A549 (cell line): Measurements from ENCODE around the gene EFEMP1. TPM values are rescaled to one million over a fixed set of nuclear protein-coding genes. Genes with fewer than 3 reads are reported as not detected.

Experiments used
- ATAC-seq, 2 experiments: fragments of 200-7000 bp in 1 of 2; fragments of >200 bp in 1 of 2; cut with Nextera tagmentation in 1 of 2; cut with Tn5 transposase in 1 of 2; 3 replicates each; pipeline versions ENCODE4 v1.8.0 to v1.9.1; 2018 to 2020; ENCODE audit warnings: mild to moderate bottlenecking in 1 of 2, moderate library complexity in 1 of 2
- CTCF ChIA-PET: fragments of 300-600 bp; sonication (Branson Sonifier 250); formaldehyde crosslinking; extraction: SDS; loops from one replicate; lab custom pipeline; 2021; ENCODE audit warnings: antibody characterized with exemption, inconsistent platforms; lab: Yijun Ruan, JAX
- POLR2A ChIA-PET: fragments of 350-600 bp; formaldehyde crosslinking; extraction: SDS; loops from one replicate; lab custom pipeline; 2021; ENCODE audit warnings: antibody characterized with exemption, inconsistent platforms; lab: Yijun Ruan, JAX
- DNase-seq, 2 experiments: peaks; one replicate each; pipeline versions ENCODE4 v3.0.0 to v3.0.0-alpha.2; 2011 to 2016; ENCODE audit warnings: low read depth in 1 of 2, low spot score in 1 of 2
- FAIRE-seq: peaks from 2 replicates; lab custom pipeline; 2011; peaks lifted over from hg19 to GRCh38; lab: Jason Lieb, UNC
- H3K27ac ChIP-seq, 2 experiments: fragments of >200 bp; sonication (Bioruptor Twin); formaldehyde crosslinking; 3 replicates each; pipeline ENCODE4 v1.5.1; 2016 to 2017
- H3K4me1 ChIP-seq: fragments of >200 bp; sonication (Bioruptor Twin); formaldehyde crosslinking; 3 replicates; pipeline ENCODE4 v1.6.1; 2016
- H3K4me2 ChIP-seq: fragments of >200 bp; sonication (Bioruptor Twin); formaldehyde crosslinking; 3 replicates; pipeline ENCODE4 v1.6.1; 2016
- H3K4me3 ChIP-seq: fragments of >200 bp; sonication (Bioruptor Twin); formaldehyde crosslinking; 3 replicates; pipeline ENCODE4 v1.5.1; 2016
- H3K9me3 ChIP-seq: fragments of >200 bp; sonication (Bioruptor Twin); formaldehyde crosslinking; 3 replicates; pipeline ENCODE4 v1.6.1; 2016
- CHD4 ChIP-seq: fragments of 200-600 bp; sonication (generic); IDR thresholded peaks from 2 replicates; pipeline ENCODE4 v1.6.1; 2016; ENCODE audit warnings: antibody characterized with exemption, mild to moderate bottlenecking, borderline replicate concordance
- EP300 ChIP-seq, 2 experiments: fragments of >200 bp; sonication (Bioruptor Twin); formaldehyde crosslinking; IDR thresholded peaks; 2 replicates in 1 of 2; 3 replicates in 1 of 2; pipeline ENCODE4 v1.6.1; 2016 to 2017
- FOSL2 ChIP-seq, 2 experiments: fragments of 450-650 bp in 1 of 2; fragments of >200 bp in 1 of 2; sonication (Bioruptor Twin) in 1 of 2; formaldehyde crosslinking; IDR thresholded peaks; 2 replicates each; pipeline versions ENCODE4 v1.5.0 to v1.6.1; 2016 to 2020; ENCODE audit warnings: mild to moderate bottlenecking in 1 of 2, moderate library complexity in 1 of 2
- FOXS1 ChIP-seq: fragments of 250-450 bp; sonication (Bioruptor Pico); IDR thresholded peaks from 2 replicates; pipeline ENCODE4 v1.5.0; 2020; ENCODE audit warnings: mild to moderate bottlenecking, moderate library complexity
- GATA3 ChIP-seq: IDR thresholded peaks from 2 replicates; pipeline ENCODE4 v1.6.1; 2012; ENCODE audit warnings: borderline replicate concordance
- HOXB13 ChIP-seq: fragments of 250-450 bp; sonication (Bioruptor Pico); IDR thresholded peaks from 2 replicates; pipeline ENCODE4 v1.5.0; 2020; ENCODE audit warnings: low read depth, mild to moderate bottlenecking, moderate library complexity
- KDM5A ChIP-seq: fragments of 200-600 bp; sonication (generic); IDR thresholded peaks from 2 replicates; pipeline ENCODE4 v1.6.1; 2016; ENCODE audit warnings: antibody characterized with exemption, mild to moderate bottlenecking
- MAZ ChIP-seq: fragments of 150-350 bp; IDR thresholded peaks from 2 replicates; pipeline ENCODE4 v1.6.1; 2014; ENCODE audit warnings: antibody characterized with exemption, low read depth, low read length, borderline replicate concordance
- MYC ChIP-seq: IDR thresholded peaks from 2 replicates; pipeline ENCODE4 v1.6.1; 2012; ENCODE audit warnings: mild to moderate bottlenecking, inconsistent platforms, low read length, improper control_type of control experiment, borderline replicate concordance
- POLR2A ChIP-seq: IDR thresholded peaks from 2 replicates; pipeline ENCODE4 v1.6.1; 2012; ENCODE audit warnings: mild to moderate bottlenecking, low read length
- RARB ChIP-seq: fragments of 250-450 bp; sonication (Bioruptor Pico); IDR thresholded peaks from 2 replicates; pipeline ENCODE4 v1.8.0; 2021; ENCODE audit warnings: mild to moderate bottlenecking, moderate library complexity
- RCOR1 ChIP-seq: fragments of 150-350 bp; IDR thresholded peaks from 2 replicates; pipeline ENCODE4 v1.6.1; 2014; ENCODE audit warnings: antibody characterized with exemption, low read length, low read depth
- RFX5 ChIP-seq: fragments of 450-650 bp; IDR thresholded peaks from 2 replicates; pipeline ENCODE4 v1.7.1; 2014; ENCODE audit warnings: antibody characterized with exemption, mild to moderate bottlenecking, moderate library complexity
- ZSCAN20 ChIP-seq: fragments of 250-450 bp; sonication (Bioruptor Pico); IDR thresholded peaks from 2 replicates; pipeline ENCODE4 v1.8.0; 2022; ENCODE audit warnings: mild to moderate bottlenecking, moderate library complexity
- WGBS: methylation state at CpG from one replicate; pipeline ENCODE4 v1.1.6; 2017; ENCODE audit errors: missing lambda C conversion rate; 5-methylcytosine and 5-hydroxymethylcytosine counted together
- polyA plus RNA-seq, 4 experiments: library from polyadenylated mRNA; depleted of rRNA in 3 of 4; stranded (reverse); fragments of >200 nt; fragmentation: RNase III in 1 of 4; extraction: RNeasy Plus Mini Kit Qiagen cat#74134 plus additional on column Dnase treatment in 1 of 4; gene quantifications; 2 replicates in 3 of 4; 3 replicates in 1 of 4; pipeline ENCODE4 v1.2.3, GENCODE V29; 2011 to 2017
- TF ChIP-seq, protein P1 (sequence below): IDR thresholded peaks from 2 replicates; pipeline ENCODE4 v1.6.1; 2012
- TF ChIP-seq, protein P2 (sequence below): fragments of >200 bp; sonication (Bioruptor Twin); formaldehyde crosslinking; IDR thresholded peaks from 2 replicates; pipeline ENCODE4 v1.6.1; 2016
- TF ChIP-seq, protein P3 (sequence below): fragments of >200 bp; sonication (Bioruptor Twin); formaldehyde crosslinking; IDR thresholded peaks from 3 replicates; pipeline ENCODE4 v1.5.1; 2016
- TF ChIP-seq, protein P4 (sequence below): fragments of 450-650 bp; IDR thresholded peaks from 2 replicates; pipeline ENCODE4 v1.6.1; 2014; ENCODE audit warnings: antibody characterized with exemption
- TF ChIP-seq, protein P5 (sequence below): IDR thresholded peaks from 2 replicates; pipeline ENCODE4 v1.6.1; 2012; ENCODE audit warnings: low read depth, borderline replicate concordance

Gene EFEMP1
- polyA plus RNA-seq, 2 of the 4 experiments (the other 2 are of a cell fraction), result 48.5 to 59.2 TPM

DNA sequence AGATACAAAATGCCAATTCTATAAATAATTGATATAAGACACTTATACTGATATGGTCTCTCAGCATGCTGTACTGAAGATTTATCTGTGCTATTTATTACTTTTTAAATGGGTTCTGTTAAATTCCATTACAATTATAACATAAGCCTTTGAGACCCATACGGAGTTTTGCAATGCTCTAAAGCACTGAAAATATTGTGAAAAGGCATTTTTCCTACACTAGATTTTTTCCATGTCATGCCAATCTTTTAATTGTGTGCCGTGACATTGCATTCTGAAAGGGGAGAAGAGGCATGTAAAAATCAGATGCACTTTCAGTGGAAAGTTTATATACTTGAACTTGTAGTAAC lies 46.5 kb downstream of the EFEMP1 start:
- Histone ChIP-seq H3K27ac (peak overlapping the region in 1 of 2 experiments; percentile 55; a peak in 1 of 6 replicates), H3K4me2 (no peak overlapping the region)
- TF ChIP-seq, protein P1, sequence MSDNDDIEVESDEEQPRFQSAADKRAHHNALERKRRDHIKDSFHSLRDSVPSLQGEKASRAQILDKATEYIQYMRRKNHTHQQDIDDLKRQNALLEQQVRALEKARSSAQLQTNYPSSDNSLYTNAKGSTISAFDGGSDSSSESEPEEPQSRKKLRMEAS, result no peak
- TF ChIP-seq RFX5, result no peak
- no peak for TF ChIP-seq CHD4
- no peak for TF ChIP-seq RARB (CRISPR knock-in tag)

DNA sequence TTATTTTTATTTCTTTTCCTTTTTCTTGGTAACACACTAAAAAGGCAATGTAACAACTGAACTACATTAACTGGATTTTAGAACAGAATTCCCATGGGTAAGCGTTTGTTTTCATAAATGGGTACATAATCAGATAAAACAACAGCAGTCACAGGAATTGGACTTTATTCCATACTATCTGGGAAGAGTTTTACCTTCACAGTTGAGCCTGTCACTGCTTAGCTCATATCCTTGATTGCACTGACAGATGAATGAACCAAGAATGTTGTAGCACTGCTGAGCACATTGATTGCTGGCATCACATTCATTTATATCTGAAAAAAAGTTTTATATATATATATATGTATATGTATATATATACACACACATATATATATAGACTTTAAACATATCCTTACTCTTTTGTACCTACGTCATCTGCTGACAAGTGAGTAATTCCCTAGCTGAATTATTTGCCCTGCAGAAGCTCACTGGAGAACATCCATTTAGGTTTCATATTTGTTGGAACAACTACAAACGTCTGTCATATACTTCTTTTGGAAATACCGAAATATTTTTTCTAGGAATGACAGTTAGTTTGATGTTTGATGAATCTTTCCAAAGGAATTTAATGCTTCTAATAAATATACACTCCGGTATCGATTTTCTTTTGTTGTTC lies 47.0 kb downstream of the EFEMP1 start:
- ATAC-seq, result no peak
- ChIA-PET POLR2A (no interaction called here), CTCF (interaction anchor here (0.8 to 1.4 kb wide), 2 partner anchors 8 to 47 kb away, joined by 3 read pairs; partner anchors contain the start of gene EFEMP1)
- WGBS, result 62% methylated on average over 6 of the region's 6 CpGs
- FAIRE-seq, result no peak
- Histone ChIP-seq H3K27ac (peak overlapping the region in 1 of 2 experiments; percentile 66; a peak in 3 of 6 replicates), H3K4me2 (no peak overlapping the region; the same call in 2 of the 3 replicates), H3K4me3 (no peak overlapping the region), H3K4me1 (peaks cover 19% of the 10 kb centered on the region; the same call in 2 of the 3 replicates), H3K9me3 (no peaks in the 10 kb centered on the region)
- no peak for TF ChIP-seq FOXS1 (CRISPR knock-in tag)
- no peak for TF ChIP-seq GATA3
- TF ChIP-seq, protein P2, sequence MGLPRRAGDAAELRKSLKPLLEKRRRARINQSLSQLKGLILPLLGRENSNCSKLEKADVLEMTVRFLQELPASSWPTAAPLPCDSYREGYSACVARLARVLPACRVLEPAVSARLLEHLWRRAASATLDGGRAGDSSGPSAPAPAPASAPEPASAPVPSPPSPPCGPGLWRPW, result no peak
- TF ChIP-seq RCOR1, result no peak
- no peak for TF ChIP-seq EP300 (IDR thresholded peaks at IDR 0.05)
- no peak for TF ChIP-seq KDM5A
- no peak for TF ChIP-seq FOSL2 (IDR thresholded peaks at IDR 0.05)
- no peak for TF ChIP-seq FOSL2 (CRISPR knock-in tag; IDR thresholded peaks at IDR 0.05)
- TF ChIP-seq POLR2A, result no peak
- no peak for TF ChIP-seq MYC
- no peak for TF ChIP-seq ZSCAN20 (CRISPR knock-in tag)
- no peak for DNase-seq

More for the DNA sequence above, 46.5 kb downstream of the EFEMP1 start:
- POLR2A ChIA-PET, result no interaction called here
- no peak for ATAC-seq
- H3K4me1 ChIP-seq, result peaks cover 19% of the 10 kb centered on the region; the same call in 2 of the 3 replicates
- CTCF ChIA-PET, result interaction anchor here (1.2 kb wide), 1 partner anchor 85 kb away, joined by 3 read pairs; no protein-coding TSS in a partner anchor
- WGBS, result 81% methylated on average over 2 of the region's 2 CpGs
- no peak for DNase-seq
- FAIRE-seq, result no peak
- no peaks in the 10 kb centered on the region for H3K9me3 ChIP-seq
- H3K4me3 ChIP-seq, result no peak overlapping the region

DNA sequence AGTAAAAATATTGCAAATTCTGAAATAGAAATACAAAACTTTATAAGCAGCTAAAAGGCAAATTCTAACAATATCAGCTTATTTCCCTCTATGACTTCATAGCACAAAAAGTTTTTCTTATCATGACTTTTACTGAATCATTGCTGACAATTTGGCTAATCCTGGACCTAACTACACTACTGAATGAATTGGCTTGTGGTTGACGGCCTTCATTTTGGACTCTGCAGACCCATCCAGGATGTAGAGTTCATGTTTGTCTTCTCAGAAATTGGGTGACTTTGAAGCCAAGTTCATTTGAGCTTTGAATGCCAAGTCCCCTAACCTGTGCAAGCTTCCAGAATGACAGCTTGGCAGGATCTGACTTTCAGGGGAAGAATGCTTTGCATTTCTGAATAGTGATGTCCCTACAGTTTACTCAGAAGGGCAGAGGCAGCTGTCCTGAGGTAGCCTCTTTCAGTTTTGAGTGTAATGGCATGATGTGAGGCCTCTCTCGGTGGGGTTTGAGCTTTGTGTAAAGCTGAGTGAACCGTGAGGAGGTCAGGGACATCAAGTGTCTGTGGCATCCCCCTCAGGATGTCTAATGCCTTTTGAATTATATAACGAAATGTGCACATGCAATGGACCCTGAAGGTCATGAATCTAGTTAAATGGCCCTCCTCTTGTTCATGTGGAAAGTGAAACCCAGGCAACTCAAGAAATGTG lies 48.0 kb downstream of the EFEMP1 start:
- Histone ChIP-seq H3K27ac (peak overlapping the region in 1 of 2 experiments; percentile 66; a peak in 3 of 6 replicates), H3K9me3 (no peaks in the 10 kb centered on the region), H3K4me1 (peaks cover 19% of the 10 kb centered on the region; the same call in 2 of the 3 replicates), H3K4me2 (peak overlapping the region; percentile 13; the same call in 2 of the 3 replicates), H3K4me3 (no peak overlapping the region)
- no peak for FAIRE-seq
- 44% methylated on average over 4 of the region's 4 CpGs for WGBS
- DNase-seq, result no peak
- TF ChIP-seq, protein P3, sequence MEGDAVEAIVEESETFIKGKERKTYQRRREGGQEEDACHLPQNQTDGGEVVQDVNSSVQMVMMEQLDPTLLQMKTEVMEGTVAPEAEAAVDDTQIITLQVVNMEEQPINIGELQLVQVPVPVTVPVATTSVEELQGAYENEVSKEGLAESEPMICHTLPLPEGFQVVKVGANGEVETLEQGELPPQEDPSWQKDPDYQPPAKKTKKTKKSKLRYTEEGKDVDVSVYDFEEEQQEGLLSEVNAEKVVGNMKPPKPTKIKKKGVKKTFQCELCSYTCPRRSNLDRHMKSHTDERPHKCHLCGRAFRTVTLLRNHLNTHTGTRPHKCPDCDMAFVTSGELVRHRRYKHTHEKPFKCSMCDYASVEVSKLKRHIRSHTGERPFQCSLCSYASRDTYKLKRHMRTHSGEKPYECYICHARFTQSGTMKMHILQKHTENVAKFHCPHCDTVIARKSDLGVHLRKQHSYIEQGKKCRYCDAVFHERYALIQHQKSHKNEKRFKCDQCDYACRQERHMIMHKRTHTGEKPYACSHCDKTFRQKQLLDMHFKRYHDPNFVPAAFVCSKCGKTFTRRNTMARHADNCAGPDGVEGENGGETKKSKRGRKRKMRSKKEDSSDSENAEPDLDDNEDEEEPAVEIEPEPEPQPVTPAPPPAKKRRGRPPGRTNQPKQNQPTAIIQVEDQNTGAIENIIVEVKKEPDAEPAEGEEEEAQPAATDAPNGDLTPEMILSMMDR, result no peak
- TF ChIP-seq, protein P4, sequence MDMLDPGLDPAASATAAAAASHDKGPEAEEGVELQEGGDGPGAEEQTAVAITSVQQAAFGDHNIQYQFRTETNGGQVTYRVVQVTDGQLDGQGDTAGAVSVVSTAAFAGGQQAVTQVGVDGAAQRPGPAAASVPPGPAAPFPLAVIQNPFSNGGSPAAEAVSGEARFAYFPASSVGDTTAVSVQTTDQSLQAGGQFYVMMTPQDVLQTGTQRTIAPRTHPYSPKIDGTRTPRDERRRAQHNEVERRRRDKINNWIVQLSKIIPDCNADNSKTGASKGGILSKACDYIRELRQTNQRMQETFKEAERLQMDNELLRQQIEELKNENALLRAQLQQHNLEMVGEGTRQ, result no peak
- TF ChIP-seq, protein P5, sequence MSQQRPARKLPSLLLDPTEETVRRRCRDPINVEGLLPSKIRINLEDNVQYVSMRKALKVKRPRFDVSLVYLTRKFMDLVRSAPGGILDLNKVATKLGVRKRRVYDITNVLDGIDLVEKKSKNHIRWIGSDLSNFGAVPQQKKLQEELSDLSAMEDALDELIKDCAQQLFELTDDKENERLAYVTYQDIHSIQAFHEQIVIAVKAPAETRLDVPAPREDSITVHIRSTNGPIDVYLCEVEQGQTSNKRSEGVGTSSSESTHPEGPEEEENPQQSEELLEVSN, result no peak
- TF ChIP-seq MAZ (no peak), HOXB13 (peak; percentile 36; the same call in 1 of the 2 replicates)
- ATAC-seq, result peak in 1 of 2 experiments; percentile 52; a peak in 3 of 6 replicates
- ChIA-PET POLR2A (no interaction called here), CTCF (interaction anchor here (0.8 to 2.0 kb wide), 3 partner anchors 9 to 86 kb away, joined by 3 to 7 read pairs (median 3); partner anchors contain the start of gene EFEMP1)
